ENCODE data around the gene CIPC. TPM values are rescaled to one million over a fixed set of nuclear protein-coding genes. Genes with fewer than 3 reads are reported as not detected.

CIPC gene
- total RNA-seq, 1 donor from 2014 or later: 43.2 TPM

DNA sequence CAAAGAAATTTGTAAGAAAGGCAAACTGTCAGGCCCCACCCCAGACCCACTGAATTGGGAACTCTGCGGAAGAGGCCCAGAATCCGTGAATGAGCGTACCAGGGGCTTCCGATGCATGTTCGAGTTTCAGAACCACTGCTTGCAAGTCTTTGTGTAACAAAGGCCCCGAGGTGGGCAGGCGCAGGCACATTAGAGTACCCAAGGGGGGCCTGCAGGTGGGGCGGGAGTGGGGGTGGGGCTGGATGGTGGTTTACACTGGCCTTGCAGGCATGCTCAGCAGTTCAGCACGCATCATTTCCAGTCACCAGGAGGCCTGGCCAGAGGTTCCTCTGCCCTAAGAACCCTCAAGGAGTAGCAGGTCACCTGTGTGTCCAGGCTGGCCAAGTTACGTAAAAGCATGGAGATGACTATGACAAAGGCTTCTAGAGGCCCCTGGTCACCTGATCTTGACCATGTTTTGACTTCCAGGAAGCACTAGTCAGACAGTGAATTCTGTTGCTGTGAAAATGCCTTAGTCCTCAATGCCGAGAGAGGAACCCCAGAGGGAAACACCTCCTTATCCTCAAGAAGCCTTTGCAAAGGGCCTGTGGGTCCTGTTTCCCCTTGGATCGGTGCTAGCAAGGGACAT, 36.3 kb upstream of the CIPC start:
- DNase-seq (ENCODE audit: extremely low spot score in 2 of 2): peak in 1 of 2 donors; percentile 72
- no peaks in the 10 kb centered on the region for H3K27me3 ChIP-seq
- H3K4me1 ChIP-seq: no peaks in the 10 kb centered on the region
- no peak overlapping the region for H3K4me3 ChIP-seq
- no peaks in the 10 kb centered on the region for H3K36me3 ChIP-seq
- intact Hi-C loops (cut with DNase I): no loop called here
- no peak overlapping the region for H3K27ac ChIP-seq
- H3K9me3 ChIP-seq: no peaks in the 10 kb centered on the region
- TF ChIP-seq POLR2AphosphoS5 (IDR thresholded peaks at IDR 0.05; ENCODE audit: insufficient read depth in 1 of 2, low read depth in 1 of 2): no peak
- no peak for TF ChIP-seq POLR2A (IDR thresholded peaks at IDR 0.05)

DNA sequence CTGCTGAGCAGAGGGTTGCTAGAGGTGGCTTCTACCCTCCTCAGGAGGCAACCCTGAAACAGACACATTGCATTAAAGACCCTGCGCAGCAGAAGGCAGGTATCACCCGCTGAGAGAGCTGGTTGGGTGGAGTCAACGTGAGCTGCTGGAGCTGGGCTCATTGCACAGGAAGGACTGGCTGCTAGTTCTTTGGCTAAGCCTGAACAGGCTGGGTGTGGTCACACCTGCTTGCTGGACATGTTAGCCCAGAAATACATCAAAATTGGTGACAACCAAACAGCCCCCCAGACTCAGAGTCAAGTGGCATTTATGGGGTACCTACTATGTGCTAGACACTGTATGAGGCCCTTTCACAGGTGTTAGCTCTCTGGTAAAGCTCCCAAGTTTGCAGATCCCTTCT, 35.8 kb upstream of the CIPC start:
- no peak for DNase-seq (ENCODE audit: extremely low spot score in 2 of 2)
- Histone ChIP-seq H3K36me3 (no peaks in the 10 kb centered on the region), H3K9me3 (no peaks in the 10 kb centered on the region), H3K27ac (no peak overlapping the region), H3K27me3 (no peaks in the 10 kb centered on the region), H3K4me1 (no peaks in the 10 kb centered on the region), H3K4me3 (no peak overlapping the region)
- no peak for TF ChIP-seq POLR2AphosphoS5 (IDR thresholded peaks at IDR 0.05; ENCODE audit: insufficient read depth in 1 of 2, low read depth in 1 of 2)
- TF ChIP-seq, protein P1, sequence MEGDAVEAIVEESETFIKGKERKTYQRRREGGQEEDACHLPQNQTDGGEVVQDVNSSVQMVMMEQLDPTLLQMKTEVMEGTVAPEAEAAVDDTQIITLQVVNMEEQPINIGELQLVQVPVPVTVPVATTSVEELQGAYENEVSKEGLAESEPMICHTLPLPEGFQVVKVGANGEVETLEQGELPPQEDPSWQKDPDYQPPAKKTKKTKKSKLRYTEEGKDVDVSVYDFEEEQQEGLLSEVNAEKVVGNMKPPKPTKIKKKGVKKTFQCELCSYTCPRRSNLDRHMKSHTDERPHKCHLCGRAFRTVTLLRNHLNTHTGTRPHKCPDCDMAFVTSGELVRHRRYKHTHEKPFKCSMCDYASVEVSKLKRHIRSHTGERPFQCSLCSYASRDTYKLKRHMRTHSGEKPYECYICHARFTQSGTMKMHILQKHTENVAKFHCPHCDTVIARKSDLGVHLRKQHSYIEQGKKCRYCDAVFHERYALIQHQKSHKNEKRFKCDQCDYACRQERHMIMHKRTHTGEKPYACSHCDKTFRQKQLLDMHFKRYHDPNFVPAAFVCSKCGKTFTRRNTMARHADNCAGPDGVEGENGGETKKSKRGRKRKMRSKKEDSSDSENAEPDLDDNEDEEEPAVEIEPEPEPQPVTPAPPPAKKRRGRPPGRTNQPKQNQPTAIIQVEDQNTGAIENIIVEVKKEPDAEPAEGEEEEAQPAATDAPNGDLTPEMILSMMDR (IDR thresholded peaks at IDR 0.05): no peak
- intact Hi-C loops (cut with DNase I): no loop called here

DNA sequence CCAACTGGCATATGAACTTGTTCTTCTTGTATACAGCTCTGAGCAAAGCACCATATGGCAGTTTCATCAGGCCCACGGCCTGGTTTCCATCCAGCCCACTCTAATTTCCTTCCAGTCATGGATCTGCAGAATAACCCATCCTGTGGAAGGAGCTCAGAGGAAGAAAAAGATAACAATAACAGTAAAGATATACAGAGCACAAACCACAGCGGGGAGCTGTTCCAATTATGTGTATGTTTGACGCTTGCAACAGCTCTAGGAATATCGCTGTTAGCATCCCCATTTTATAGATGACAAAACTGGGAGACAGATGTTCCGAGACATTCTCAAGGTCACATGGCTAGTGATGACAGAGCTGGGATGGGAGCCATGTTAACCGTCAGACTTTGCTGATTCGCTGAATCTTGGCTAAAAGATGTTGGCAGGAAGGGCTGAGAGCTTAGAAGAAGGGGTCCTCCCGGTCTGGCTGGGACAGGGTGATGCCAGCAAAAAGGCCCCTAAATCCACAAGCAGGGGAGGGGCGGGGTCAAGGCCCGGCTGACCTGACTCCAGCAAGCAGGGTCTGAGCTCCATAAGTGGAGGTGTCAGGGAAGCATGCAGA, 34.4 kb upstream of the CIPC start:
- no peak for DNase-seq (ENCODE audit: extremely low spot score in 2 of 2)
- peaks cover 10% of the 10 kb centered on the region for H3K4me1 ChIP-seq
- TF ChIP-seq POLR2A (IDR thresholded peaks at IDR 0.05) (no peak), POLR2AphosphoS5 (IDR thresholded peaks at IDR 0.05; ENCODE audit: insufficient read depth in 1 of 2, low read depth in 1 of 2) (no peak)
- TF ChIP-seq, protein P1 (IDR thresholded peaks at IDR 0.05): no peak
- no peak overlapping the region for H3K4me3 ChIP-seq
- H3K27ac ChIP-seq: no peak overlapping the region
- intact Hi-C loops (cut with DNase I): no loop called here
- H3K27me3 ChIP-seq: no peaks in the 10 kb centered on the region
- no peaks in the 10 kb centered on the region for H3K9me3 ChIP-seq
- no peaks in the 10 kb centered on the region for H3K36me3 ChIP-seq

DNA sequence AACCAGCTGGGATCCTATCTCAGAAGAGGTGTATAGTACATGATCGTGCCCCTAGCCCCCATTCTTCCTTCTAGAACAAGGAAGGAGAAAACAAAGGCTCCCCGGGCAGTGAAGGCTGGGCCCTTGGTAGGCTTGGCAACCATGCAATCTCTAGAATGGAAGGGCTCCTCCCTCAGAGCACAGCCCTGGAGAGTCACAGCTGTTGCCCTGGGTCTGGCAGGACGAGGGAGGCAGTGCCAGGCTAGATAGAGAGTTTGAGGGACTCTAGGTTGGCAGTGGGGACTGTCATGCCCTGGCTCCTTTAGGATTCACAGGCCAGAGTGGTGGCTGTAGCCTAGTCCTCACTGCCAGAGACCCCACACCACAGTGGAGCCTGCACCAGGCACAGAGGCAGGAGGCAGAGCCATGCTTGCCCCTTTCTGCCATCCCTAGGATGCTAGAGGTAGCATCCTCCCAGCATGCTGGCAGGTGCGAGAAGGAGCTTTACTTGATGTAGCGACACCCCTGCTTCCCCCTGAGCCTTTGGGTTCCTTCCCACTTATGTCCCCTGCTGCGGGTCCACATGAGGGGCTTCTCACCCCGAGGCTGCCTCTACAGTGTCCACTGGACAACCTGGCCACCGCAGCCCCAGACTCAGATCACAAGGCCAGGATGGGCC, 33.4 kb upstream of the CIPC start:
- intact Hi-C loops (cut with DNase I): loop anchor here (5.0 kb wide), 1 partner anchor 187 kb away; no protein-coding TSS in a partner anchor
- Histone ChIP-seq H3K36me3 (no peaks in the 10 kb centered on the region), H3K9me3 (no peaks in the 10 kb centered on the region), H3K27ac (no peak overlapping the region), H3K4me1 (peaks cover 14% of the 10 kb centered on the region), H3K4me3 (no peak overlapping the region), H3K27me3 (no peaks in the 10 kb centered on the region)
- peak in 1 of 2 donors; percentile 92 for DNase-seq (ENCODE audit: extremely low spot score in 2 of 2)
- TF ChIP-seq POLR2A (IDR thresholded peaks at IDR 0.05): no peak
- no peak for TF ChIP-seq POLR2AphosphoS5 (IDR thresholded peaks at IDR 0.05; ENCODE audit: insufficient read depth in 1 of 2, low read depth in 1 of 2)
- TF ChIP-seq, protein P1 (IDR thresholded peaks at IDR 0.05): no peak

GRCh38 chr14:77065851-77066577, 32.0 kb upstream of the CIPC start:
- H3K9me3 ChIP-seq: no peaks in the 10 kb centered on the region
- H3K36me3 ChIP-seq: no peaks in the 10 kb centered on the region
- peaks cover 14% of the 10 kb centered on the region for H3K4me1 ChIP-seq
- H3K27ac ChIP-seq: no peak overlapping the region
- H3K27me3 ChIP-seq: no peaks in the 10 kb centered on the region
- DNase-seq (ENCODE audit: extremely low spot score in 2 of 2): peak in 1 of 2 donors; percentile 84
- TF ChIP-seq, protein P1 (IDR thresholded peaks at IDR 0.05): no peak
- TF ChIP-seq POLR2A (IDR thresholded peaks at IDR 0.05) (no peak), POLR2AphosphoS5 (IDR thresholded peaks at IDR 0.05; ENCODE audit: insufficient read depth in 1 of 2, low read depth in 1 of 2) (no peak)
- intact Hi-C loops (cut with DNase I): loop anchor here (5.0 kb wide), 1 partner anchor 189 kb away; no protein-coding TSS in a partner anchor
- H3K4me3 ChIP-seq: no peak overlapping the region
